ENCODE measurements around the gene GNLY.
"Not testable (repeated sequence)": the region's sequence is repeated elsewhere in the genome, so short reads cannot be mapped to it uniquely, and the experiment has no call there.

Gene GNLY

GRCh38 chr2:85710687-85711577 lies 16.8 kb downstream of the GNLY start:
- DNase-seq = peak in 2 of 4 experiments; percentile 33 to 41

DNA sequence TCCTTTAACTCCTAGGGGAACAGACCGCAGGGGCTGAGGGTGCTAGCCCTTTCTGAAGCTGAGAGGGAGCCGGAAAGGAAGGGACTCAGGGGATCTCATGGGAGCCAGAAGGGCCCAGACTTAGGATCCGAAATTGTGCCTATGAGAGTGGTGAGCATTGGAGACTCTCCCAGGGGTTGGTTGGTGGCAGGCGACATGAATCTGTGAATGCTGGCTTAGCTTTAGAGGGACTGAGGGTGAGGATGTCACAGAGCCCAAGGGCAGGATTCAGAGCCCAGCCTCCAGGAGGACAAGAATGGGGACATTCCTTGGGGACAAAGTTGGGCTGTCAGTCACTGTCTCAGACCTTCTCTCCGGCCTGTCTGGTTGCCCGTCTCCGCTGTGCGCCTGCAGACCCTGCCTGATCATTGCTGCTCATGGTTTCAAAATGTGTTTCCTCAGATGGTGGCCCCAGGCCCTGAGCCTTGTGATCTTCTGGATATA lies 17.5 kb downstream of the GNLY start:
- DNase-seq = peak in 1 of 4 experiments; percentile 45

DNA sequence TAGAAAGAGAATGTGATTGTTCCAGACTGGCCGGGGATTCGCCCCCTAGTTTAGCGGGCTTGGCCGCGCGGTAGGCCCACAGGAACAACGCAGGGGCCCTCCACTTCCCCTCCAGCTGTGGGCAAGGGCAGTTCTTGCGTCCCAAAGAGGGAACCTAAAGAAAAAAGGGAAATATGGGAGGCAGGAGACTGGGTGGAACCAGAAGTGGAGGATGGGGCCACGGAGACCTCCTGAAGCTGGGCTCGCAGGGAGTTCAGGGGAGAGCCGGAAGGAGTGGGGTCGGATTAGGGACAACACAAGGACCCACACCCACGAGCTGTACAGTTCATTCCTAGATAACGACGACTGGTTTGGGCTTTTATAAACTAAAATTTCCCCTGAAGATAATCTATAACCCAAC lies 18.2 kb downstream of the GNLY start:
- DNase-seq = peak; percentile 81 to 93 (median 90)

- peak; percentile 59 to 84 (median 78) for DNase-seq
Measured at GRCh38 chr2:85712849-85713612, 18.9 kb downstream of the GNLY start.

DNA sequence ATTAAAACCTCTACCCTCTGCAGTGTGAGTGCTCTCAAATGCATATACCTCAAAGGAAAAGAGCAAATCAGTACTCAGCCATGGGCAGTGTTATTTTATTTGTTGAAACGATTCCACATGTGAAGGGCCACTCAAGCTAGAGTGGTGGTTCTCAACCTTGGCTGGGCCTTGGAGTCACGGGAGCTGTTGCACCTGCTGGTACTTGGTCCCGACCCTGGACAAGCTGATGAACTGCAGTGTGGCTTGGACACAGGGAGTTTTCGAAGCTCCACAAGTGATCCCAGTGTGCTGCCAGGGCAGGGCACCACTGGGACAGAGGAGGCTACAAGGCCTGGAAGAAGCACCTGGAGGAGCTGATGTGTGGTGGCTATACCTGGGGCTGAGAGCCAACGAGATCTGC lies 19.7 kb downstream of the GNLY start:
- DNase-seq = no peak

DNA sequence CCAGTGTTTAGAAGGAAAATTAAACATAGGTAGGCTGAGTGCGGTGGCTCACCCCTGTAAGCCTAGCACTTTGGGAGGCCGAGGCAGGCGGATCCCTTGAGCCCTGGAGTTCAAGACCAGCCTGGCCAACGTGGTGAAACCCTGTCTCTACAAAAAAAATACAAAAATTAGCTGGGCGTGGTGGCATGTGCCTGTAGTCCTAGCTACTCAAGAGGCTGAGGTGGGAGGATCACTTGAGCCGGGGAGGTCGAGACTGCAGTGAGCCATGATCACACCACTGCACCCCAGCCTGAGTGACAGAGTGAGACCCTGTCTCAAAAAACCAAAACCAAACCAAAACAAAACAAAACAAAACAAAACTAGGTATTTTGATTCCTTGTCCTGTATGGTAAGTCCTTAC lies 20.3 kb downstream of the GNLY start:
- not testable (repeated sequence) for DNase-seq

- DNase-seq = no peak
Measured at GRCh38 chr2:85714841-85715240, 20.7 kb downstream of the GNLY start.

- DNase-seq = peak; percentile 52 to 77 (median 62)
Measured at GRCh38 chr2:85716346-85716914, 22.3 kb downstream of the GNLY start.

- DNase-seq = no peak
Measured at GRCh38 chr2:85717308-85718008, 23.3 kb downstream of the GNLY start.

DNA sequence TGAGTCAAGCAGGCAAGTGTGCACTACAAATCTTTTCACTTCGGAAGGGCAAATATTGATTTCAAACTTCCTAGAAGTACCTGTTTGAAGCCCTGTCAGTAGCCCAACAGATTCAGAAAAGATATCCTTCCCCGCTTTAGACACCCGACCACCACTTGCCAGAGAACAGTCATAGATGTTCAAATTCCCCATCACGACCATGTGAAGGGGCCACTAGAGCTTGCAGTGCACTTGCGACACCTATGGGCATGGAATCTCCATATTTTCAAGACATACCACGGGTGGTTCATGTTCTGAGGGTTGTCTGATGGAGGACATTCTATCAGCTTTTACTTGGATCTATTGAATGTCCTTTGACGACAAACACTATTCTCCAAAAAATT lies 23.8 kb downstream of the GNLY start:
- DNase-seq = peak in 3 of 4 experiments; percentile 40 to 51 (median 42)

DNA sequence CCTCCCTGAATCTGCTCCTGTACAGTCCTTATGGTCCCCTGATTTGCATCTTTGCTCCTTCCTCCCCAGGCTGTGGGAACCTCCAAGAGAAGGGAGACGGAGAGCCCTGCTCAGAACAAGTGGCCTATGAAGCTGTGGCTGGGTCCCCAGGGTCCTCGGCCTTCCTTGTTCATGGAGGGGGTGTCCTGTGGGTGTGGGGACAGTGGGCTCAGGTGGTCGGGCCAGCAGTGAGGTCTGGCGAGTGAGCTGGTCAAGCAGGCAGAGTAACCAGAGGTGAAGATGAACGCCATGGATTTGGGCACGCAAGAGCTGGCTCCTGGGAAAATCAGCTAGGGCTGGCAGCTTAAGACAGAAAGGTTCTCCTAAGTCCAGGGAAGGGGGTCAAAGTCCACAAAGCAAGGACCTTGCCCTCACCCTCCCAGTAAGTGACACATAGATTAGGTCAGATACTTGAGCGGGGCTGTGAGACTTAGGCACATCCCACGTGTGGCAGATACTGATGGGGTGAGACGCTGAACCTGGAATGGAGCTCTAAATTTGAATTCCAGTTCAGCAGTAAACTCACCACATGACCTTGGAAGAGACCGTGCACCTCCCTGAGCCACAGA lies 24.8 kb downstream of the GNLY start:
- DNase-seq = no peak

DNA sequence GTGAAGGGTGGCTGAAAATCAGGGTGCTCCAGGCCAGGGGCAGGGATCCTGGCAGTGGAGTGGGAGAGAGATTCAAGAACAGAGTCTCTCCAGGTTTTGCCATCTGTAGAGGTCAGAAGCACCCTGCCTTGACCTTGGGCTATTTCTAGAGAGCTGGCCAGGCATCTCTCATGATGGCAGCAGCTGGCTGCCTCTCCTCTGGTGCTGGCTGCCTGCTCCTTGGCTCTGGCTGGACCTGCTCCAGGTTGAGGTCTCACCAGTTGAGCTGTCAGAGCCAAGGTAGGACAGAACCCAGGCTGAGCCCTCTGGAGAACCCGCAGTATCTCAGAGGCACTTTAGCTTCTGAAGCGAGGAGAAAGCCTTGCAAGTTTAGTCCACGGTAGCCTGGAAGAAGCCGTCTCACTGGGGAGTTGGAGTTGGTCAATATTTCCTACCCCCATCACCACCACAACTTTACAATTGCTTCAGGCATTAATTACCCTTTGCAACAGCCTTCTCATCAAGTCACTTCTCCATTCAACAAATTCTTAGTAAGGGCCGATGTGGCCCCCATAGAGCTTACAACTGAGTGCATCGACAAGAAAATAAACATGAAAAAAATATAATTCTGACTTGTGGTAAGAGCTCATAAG lies 25.6 kb downstream of the GNLY start:
- DNase-seq = no peak

DNA sequence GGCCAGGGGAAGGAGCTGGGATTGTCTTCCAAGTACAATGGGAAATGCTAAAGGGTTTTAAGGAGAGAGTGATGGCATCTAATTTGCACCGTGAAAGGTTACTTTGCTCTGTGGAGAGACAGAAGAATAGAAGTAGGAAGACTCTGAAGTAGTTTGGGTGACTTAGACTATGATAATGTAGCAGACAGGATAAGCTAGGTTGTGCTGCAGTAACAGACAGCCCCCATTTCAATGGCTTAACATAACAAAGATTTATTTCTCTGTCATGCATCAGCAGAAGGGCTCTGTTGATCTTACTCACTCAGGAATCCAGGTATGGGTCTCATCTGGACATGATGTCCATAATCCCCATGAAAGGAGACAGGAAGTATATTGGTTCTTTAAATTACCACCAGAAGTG lies 26.4 kb downstream of the GNLY start:
- DNase-seq = no peak

DNA sequence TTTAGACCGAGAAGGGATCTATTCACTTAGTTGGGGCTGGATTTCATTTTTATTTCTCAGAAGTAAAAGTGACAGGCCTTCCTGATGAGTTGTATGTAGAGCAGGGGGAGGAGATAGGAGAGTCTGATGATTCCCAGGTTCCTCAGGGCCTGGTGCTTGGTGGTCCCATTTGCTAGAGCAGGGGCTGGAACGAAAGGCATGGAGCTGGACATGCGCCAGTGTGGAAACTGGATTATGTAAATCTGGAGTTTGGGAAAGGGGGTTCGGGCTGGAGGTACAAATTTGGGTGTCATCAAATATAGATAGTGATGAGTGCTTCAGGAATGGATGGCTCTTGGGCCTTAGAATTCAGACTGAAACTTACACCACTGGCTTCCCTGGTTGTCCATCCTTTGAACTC lies 27.5 kb downstream of the GNLY start:
- DNase-seq = no peak

- DNase-seq = no peak
Measured at GRCh38 chr2:85722519-85722918, 28.4 kb downstream of the GNLY start.

GRCh38 chr2:85723707-85724360 lies 29.7 kb downstream of the GNLY start:
- DNase-seq = peak in 1 of 4 experiments; percentile 39

DNA sequence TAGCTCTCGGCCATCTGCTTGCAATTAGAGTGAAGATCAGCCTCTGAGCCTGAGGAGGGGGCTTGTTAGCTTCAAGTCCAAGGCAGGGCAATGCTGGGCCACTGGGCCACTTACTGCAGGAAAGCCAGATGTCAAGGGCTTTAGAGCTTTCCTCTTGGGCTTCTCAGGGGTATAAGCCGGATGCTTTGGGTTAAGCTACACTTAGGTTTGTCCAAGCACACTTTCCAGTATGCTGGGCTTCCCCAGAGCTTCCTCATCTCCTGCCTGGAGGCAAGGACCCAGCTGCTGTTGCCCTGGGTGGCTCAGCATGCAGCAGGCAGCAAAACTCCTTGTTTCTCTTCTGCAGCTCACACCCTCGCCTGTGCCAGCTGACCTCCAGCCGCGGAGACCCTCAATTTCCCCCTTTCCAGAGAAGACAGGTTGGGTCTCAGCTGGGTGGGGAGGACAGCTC lies 30.6 kb downstream of the GNLY start:
- DNase-seq = peak in 2 of 4 experiments; percentile 29 to 39

- peak in 1 of 4 experiments; percentile 36 for DNase-seq
Measured at GRCh38 chr2:85725451-85725850, 31.3 kb downstream of the GNLY start.

DNA sequence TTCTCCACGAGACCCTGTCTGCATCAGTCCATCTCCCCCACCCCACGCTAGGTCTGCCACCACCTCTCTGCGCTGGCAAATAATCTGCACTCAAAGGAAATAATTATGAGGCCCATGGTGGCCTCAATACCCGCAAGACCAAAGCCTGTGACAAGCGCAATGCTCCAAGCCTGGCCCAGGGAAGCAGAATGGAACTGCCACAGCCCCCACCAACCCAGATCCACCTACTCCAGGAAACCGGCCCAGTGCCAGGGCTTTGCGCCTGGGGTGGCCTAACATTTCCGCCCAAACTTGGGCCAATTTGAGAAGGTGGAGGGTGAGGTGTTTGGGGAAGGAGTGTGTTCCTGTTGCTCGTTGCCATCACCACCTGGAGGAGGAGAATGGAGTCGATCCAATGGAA lies 33.6 kb downstream of the GNLY start:
- DNase-seq = no peak

DNA sequence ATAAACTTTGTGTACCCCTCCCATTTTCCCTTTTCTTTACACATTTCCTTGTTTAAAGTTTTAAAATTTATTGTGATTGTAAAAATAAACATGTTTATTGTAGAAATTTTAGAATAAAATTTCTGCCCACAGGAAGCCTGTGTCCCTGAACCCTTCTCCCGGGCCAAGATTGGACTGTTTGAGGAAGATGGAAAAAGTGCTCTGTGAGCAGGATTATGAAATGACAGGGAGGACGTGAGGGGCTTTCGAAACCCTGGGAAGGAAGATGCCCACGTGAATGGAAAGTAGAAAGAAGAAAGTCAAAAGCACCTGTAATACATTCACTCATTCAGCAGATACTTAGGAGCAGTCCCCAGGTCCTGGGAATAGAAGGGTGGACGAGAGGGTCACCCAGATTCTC lies 34.2 kb downstream of the GNLY start:
- DNase-seq = peak in 2 of 4 experiments; percentile 38 to 66

Data from suppressor macrophage (primary cell).